Left lung (tissue), 8 donors: Measurements from ENCODE around the gene IRAK4. TPM values are rescaled to one million over a fixed set of nuclear protein-coding genes. Genes with fewer than 3 reads are reported as not detected.

ENCODE experiments used
- polyA plus RNA-seq, 6 donors: library from polyadenylated mRNA; unstranded; fragments of 120-200 nt; gene quantifications; one replicate each; pipeline ENCODE4 v1.2.1, GENCODE V29; 2013; ENCODE audit not compliant: insufficient read length in 6 of 6
- total RNA-seq, 2 donors: library from RNA; stranded (reverse); fragmentation: NEBNext Ultra II Directional; extraction: Animal tissue kit (Norgen Biotek cat#: 25700); gene quantifications; one replicate each; pipeline ENCODE4 v1.2.1, GENCODE V29; 2021
- donor health status: DM: no; HTN: yes; CAD: no.
- donor health status: DM: no; HTN: no; CAD: no.

The IRAK4 gene
- total and polyA plus RNA-seq, 8 donors: 14.3 to 28.4 (median 18.6) TPM

Other genes starting within 250 kb of the IRAK4 start
- gene ADAMTS20, start 206.7 kb upstream of the IRAK4 start, total RNA-seq: not detected
- under 1 TPM; 0.08 to 0.24 (median 0.16) TPM for gene ADAMTS20, start 206.7 kb upstream of the IRAK4 start, polyA plus RNA-seq
- 10 to 100 TPM; 10.1 to 20.3 TPM for gene PUS7L, start 161 bp upstream of the IRAK4 start, total RNA-seq
- 10 to 100 TPM; 12.2 to 16.0 (median 14.0) TPM for gene PUS7L, start 161 bp upstream of the IRAK4 start, polyA plus RNA-seq
- 10 to 100 TPM; 71.3 to 75.9 TPM for gene TWF1, start 47.4 kb downstream of the IRAK4 start, total RNA-seq
- gene TWF1, start 47.4 kb downstream of the IRAK4 start, polyA plus RNA-seq: 10 to 100 TPM; 56.8 to 67.4 (median 63.9) TPM
- 1 to 10 TPM; 3.9 to 4.9 TPM for gene TMEM117, start 77.1 kb downstream of the IRAK4 start, total RNA-seq
- 1 to 10 TPM; 6.0 to 7.9 (median 7.0) TPM for gene TMEM117, start 77.1 kb downstream of the IRAK4 start, polyA plus RNA-seq